Upper lobe of left lung (tissue), 6 donors: Measurements from ENCODE around the gene RMI1. TPM values are rescaled to one million over a fixed set of nuclear protein-coding genes. Genes with fewer than 3 reads are reported as not detected.

Source experiments
- ATAC-seq, 2 donors: fragments of 200-7000 bp; cut with Tn5 transposase; one replicate each; pipeline ENCODE4 v1.9.1; 2022; ENCODE audit warnings: mild to moderate bottlenecking in 2 of 2, moderate library complexity in 2 of 2; ENCODE audit not compliant: low FRiP score in 2 of 2
- DNase-seq, 2 donors: peaks; one replicate each; pipeline ENCODE4 v3.0.0-alpha.2; 2019 to 2020
- H3K27ac ChIP-seq, 4 donors: fragments of 200-600 bp; sonication (generic); one replicate each; pipeline ENCODE4 v1.5.1; 2016 to 2019
- H3K27me3 ChIP-seq, 4 donors: fragments of 200-600 bp; sonication (generic); one replicate each; pipeline ENCODE4 v1.5.1; 2017 to 2019
- H3K36me3 ChIP-seq, 4 donors: fragments of 200-600 bp; sonication (generic); one replicate each; pipeline ENCODE4 v1.5.1; 2016 to 2019
- H3K4me1 ChIP-seq, 4 donors: fragments of 200-600 bp; sonication (generic); one replicate each; pipeline ENCODE4 v1.5.1; 2018 to 2019
- H3K4me3 ChIP-seq, 4 donors: fragments of 200-600 bp; sonication (generic); one replicate each; pipeline ENCODE4 v1.5.1; 2017 to 2019; ENCODE audit warnings: mild to moderate bottlenecking in 2 of 4, moderate library complexity in 1 of 4
- H3K9me3 ChIP-seq, 4 donors: fragments of 200-600 bp; sonication (generic); one replicate each; pipeline ENCODE4 v1.5.1; 2018 to 2019
- EP300 ChIP-seq, 4 donors: sonication (generic); formaldehyde crosslinking; IDR thresholded peaks; one replicate each; pipeline ENCODE4 v1.5.1; 2017; ENCODE audit warnings: antibody characterized with exemption in 4 of 4, control low read depth in 2 of 4
- POLR2A ChIP-seq, 4 donors: fragments of 450-650 bp; IDR thresholded peaks; one replicate each; pipeline ENCODE4 v1.5.1; 2016 to 2017; ENCODE audit warnings: antibody characterized with exemption in 4 of 4, mild to moderate bottlenecking in 2 of 4
- POLR2AphosphoS5 ChIP-seq, 2 donors: sonication (generic); formaldehyde crosslinking; IDR thresholded peaks; one replicate each; pipeline ENCODE4 v1.5.1; 2017; ENCODE audit warnings: antibody characterized with exemption in 2 of 2
- WGBS, 2 donors: methylation state at CpG; one replicate each; pipeline ENCODE4 v1.1.5; 2017 to 2018; 5-methylcytosine and 5-hydroxymethylcytosine counted together
- small RNA-seq, 4 donors: library from RNA; depleted of rRNA; stranded (forward); fragments of <200 nt; gene quantifications; one replicate each; pipeline ENCODE3, GENCODE V24; 2016
- total RNA-seq, 6 donors: library from RNA; depleted of rRNA in 4 of 6; stranded (reverse); fragments of >200 nt in 4 of 6; gene quantifications; one replicate each; pipeline versions ENCODE4 v1.1.0 to v1.2.1, GENCODE V29; 2016 to 2021
- TF ChIP-seq, protein P1 (sequence below), 6 experiments: fragments of 450-650 bp in 4 of 6; fragments of 200-600 bp in 2 of 6; sonication (generic) in 2 of 6; IDR thresholded peaks; one replicate each; pipeline ENCODE4 v1.5.1; 2016 to 2019; ENCODE audit warnings: antibody characterized with exemption in 6 of 6
- donor health status: DM: no; HTN: no; CAD: no; lungs with moderate emphysema.
- donor health status: DM: no; HTN: yes; CAD: no; lungs with severe emphysema.

The RMI1 gene
- total RNA-seq, 6 donors from 2014 or later, result 0.55 to 11.5 (median 5.8) TPM

DNA sequence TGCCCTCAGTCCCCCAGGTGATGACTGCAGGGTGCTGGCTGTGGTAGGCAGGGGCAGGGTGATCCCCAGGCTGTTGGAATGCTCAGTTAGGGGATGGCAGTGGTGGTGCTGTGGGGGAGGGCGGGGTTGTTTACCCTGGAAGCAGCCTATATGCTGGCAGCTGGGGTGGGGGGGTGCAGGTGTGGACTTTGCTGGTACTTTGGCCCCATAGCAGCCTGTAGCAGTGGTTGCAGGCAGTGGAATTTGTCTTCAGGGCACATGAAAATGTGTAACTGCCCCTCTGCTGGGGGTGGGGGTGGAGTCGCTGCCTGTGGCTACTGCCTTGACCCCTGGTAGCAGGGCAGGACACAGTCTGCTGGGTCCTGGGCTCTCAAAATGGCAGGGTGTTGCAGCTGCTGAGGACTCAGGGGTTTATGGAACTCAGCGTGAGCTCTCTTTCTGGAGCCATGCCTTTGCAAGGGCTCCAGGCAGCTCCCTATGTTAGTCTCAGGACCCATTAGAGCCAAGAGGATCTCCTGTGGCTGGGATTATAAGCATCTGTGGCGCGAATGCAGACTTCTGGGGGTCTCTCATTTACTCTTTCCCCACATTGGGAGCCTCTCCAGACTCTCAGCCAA is 65.0 kb downstream of the RMI1 start:
- no peak overlapping the region for H3K27ac ChIP-seq
- no peaks in the 10 kb centered on the region for H3K36me3 ChIP-seq
- TF ChIP-seq EP300 (IDR thresholded peaks at IDR 0.05) (no peak), POLR2A (IDR thresholded peaks at IDR 0.05) (no peak), POLR2AphosphoS5 (IDR thresholded peaks at IDR 0.05) (no peak)
- TF ChIP-seq, protein P1, sequence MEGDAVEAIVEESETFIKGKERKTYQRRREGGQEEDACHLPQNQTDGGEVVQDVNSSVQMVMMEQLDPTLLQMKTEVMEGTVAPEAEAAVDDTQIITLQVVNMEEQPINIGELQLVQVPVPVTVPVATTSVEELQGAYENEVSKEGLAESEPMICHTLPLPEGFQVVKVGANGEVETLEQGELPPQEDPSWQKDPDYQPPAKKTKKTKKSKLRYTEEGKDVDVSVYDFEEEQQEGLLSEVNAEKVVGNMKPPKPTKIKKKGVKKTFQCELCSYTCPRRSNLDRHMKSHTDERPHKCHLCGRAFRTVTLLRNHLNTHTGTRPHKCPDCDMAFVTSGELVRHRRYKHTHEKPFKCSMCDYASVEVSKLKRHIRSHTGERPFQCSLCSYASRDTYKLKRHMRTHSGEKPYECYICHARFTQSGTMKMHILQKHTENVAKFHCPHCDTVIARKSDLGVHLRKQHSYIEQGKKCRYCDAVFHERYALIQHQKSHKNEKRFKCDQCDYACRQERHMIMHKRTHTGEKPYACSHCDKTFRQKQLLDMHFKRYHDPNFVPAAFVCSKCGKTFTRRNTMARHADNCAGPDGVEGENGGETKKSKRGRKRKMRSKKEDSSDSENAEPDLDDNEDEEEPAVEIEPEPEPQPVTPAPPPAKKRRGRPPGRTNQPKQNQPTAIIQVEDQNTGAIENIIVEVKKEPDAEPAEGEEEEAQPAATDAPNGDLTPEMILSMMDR (IDR thresholded peaks at IDR 0.05), result no peak
- no peaks in the 10 kb centered on the region for H3K27me3 ChIP-seq
- DNase-seq (no peak), ATAC-seq (no peak)
- no peak overlapping the region for H3K4me3 ChIP-seq
- WGBS, 2 donors, result 86 to 96% methylated on average over 3 to 4 of the region's 5 CpGs
- H3K9me3 ChIP-seq, result peaks cover 0 to 8% (median 0%) of the 10 kb centered on the region in 4 donors
- no peaks in the 10 kb centered on the region for H3K4me1 ChIP-seq

Small RNAs within 50 kb of the gene (small RNA-seq; reads per million reads assigned to genes)
- 0 reads per million in 4 donors for gene RF00019

Other genes starting within 250 kb of the RMI1 start
- 10 to 100 TPM in 2 of 6 donors, 1 to 10 TPM in 4; 4.4 to 28.3 (median 6.5) TPM for gene GKAP1, start 163.0 kb upstream of the RMI1 start, total RNA-seq
- gene KIF27, start 59.4 kb upstream of the RMI1 start, total RNA-seq, result 10 to 100 TPM in 2 of 6 donors, 1 to 10 TPM in 4; 5.3 to 32.5 (median 6.7) TPM
- gene HNRNPK, start 590 bp upstream of the RMI1 start, total RNA-seq, result 100 to 1,000 TPM; 178 to 465 (median 359) TPM